ENCODE measurements around the gene DLX2.

DNA sequence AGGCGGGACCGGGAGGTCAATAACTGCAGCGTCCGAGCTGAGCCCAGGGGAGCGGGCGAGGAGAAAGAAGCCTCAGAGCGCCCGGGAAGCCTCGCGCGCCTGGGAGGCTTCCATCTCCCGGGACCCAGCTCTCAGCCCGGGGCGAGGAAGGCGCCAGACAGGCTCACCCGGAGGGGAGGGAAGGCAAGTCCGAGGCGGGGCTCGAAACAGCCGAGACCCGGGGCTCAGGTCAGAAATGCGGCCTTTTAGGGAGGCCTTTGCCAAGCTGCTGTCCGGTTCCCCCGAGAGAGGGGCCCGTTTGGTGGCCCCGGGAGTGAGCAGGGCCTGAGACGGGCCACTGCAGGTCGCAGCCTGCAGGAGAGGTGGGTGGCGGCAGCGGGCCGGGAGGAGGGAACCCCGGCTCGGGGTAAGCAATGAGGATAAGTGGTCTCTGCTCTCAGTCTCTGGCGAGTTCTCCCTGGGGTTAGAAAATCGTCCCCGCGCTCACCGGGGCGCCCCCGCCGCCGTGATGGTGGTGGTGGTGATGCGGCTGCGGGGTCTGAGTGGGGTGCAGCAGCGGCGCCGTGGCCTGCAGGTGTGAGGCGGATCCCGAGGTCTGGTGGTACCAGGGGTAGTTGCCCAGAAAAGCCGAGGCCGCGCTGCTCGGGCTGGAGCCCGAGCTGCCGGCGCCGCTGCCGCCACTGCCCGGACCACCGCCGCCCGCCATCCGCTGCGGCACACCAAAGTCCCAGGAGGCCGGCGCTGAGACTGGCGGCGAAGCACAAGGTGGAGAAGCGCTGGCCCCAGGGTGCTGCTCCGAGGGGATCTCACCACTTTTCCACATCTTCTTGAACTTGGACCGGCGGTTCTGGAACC, 2.4 kb downstream of the DLX2 start:
- TF ChIP-seq, protein P1, sequence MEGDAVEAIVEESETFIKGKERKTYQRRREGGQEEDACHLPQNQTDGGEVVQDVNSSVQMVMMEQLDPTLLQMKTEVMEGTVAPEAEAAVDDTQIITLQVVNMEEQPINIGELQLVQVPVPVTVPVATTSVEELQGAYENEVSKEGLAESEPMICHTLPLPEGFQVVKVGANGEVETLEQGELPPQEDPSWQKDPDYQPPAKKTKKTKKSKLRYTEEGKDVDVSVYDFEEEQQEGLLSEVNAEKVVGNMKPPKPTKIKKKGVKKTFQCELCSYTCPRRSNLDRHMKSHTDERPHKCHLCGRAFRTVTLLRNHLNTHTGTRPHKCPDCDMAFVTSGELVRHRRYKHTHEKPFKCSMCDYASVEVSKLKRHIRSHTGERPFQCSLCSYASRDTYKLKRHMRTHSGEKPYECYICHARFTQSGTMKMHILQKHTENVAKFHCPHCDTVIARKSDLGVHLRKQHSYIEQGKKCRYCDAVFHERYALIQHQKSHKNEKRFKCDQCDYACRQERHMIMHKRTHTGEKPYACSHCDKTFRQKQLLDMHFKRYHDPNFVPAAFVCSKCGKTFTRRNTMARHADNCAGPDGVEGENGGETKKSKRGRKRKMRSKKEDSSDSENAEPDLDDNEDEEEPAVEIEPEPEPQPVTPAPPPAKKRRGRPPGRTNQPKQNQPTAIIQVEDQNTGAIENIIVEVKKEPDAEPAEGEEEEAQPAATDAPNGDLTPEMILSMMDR (IDR thresholded peaks at IDR 0.05), result no peak
- no peak for TF ChIP-seq POLR2A (IDR thresholded peaks at IDR 0.05)

Measured in adrenal gland (tissue), 5 donors.